MM.1S (cell line): Measurements from ENCODE around the gene ADK.

Experiments
- EZH2phosphoT487 ChIP-seq: fragments of 300-600 bp; sonication (generic); IDR thresholded peaks from 2 replicates; pipeline ENCODE4 v1.6.1; 2018; ENCODE audit warnings: antibody characterized with exemption, low read length
- TF ChIP-seq, protein P1 (sequence below): fragments of 300-600 bp; sonication (generic); IDR thresholded peaks from 2 replicates; pipeline ENCODE4 v1.5.1; 2016; ENCODE audit warnings: antibody characterized with exemption, low read length, mixed read lengths

DNA sequence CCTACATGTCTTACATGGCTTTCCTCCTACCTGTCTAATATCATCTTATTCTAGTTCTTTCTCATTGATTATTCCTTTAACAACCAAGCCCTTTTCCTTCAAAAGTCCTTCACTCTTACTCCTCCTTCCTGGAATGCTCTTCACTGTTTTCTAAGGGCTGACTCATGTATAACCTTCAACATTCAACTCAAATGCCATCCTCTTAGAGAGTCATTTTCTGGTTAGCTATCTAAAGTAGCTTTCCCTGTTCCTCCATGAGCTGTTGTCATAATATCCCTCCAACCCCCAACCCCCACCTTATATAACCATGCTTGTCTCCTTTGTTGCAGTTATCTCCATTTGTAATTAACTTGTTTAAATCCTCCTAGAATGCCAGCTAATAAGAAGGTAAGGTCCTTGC lies 286.8 kb downstream of the ADK start:
- TF ChIP-seq, protein P1, sequence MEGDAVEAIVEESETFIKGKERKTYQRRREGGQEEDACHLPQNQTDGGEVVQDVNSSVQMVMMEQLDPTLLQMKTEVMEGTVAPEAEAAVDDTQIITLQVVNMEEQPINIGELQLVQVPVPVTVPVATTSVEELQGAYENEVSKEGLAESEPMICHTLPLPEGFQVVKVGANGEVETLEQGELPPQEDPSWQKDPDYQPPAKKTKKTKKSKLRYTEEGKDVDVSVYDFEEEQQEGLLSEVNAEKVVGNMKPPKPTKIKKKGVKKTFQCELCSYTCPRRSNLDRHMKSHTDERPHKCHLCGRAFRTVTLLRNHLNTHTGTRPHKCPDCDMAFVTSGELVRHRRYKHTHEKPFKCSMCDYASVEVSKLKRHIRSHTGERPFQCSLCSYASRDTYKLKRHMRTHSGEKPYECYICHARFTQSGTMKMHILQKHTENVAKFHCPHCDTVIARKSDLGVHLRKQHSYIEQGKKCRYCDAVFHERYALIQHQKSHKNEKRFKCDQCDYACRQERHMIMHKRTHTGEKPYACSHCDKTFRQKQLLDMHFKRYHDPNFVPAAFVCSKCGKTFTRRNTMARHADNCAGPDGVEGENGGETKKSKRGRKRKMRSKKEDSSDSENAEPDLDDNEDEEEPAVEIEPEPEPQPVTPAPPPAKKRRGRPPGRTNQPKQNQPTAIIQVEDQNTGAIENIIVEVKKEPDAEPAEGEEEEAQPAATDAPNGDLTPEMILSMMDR, result no peak
- no peak for TF ChIP-seq EZH2phosphoT487
